Measurements from ENCODE around the gene ERCC6.

The ERCC6 gene

GRCh38 chr10:49538381-49539319 lies at the start of gene ERCC6:
TSS of gene ERCC6 (minus strand) at chr10:49539121.
- DNase-seq, result peak; percentile 95

- no peak for DNase-seq
These were observed 49.1 kb upstream of the ERCC6 start for GRCh38 chr10:49587981-49588380.

GRCh38 chr10:49585387-49585786 lies 46.5 kb upstream of the ERCC6 start:
- DNase-seq, result no peak

GRCh38 chr10:49579621-49580020 lies 40.7 kb upstream of the ERCC6 start:
- no peak for DNase-seq

DNA sequence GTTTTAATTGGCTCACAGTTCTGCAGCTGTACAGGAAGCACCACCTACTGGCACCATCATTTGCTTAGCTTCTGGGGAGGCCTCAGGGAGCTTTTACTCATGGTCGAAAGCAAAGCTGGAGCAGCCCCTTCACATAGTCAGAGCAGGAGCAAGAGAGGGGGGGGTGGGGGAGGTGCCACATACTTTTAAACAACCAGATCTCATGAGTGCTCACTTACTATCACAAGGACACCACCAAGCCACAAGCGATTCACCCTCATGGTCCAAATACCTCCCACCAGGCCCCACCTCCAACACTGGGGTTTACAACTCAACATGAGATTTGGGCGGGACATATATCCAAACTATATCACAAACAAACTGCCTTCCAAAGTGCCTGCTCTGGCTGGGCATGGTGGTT lies 39.5 kb upstream of the ERCC6 start:
- no peak for DNase-seq

- DNase-seq, result no peak
These were observed 38.4 kb upstream of the ERCC6 start for GRCh38 chr10:49577182-49577925.

DNA sequence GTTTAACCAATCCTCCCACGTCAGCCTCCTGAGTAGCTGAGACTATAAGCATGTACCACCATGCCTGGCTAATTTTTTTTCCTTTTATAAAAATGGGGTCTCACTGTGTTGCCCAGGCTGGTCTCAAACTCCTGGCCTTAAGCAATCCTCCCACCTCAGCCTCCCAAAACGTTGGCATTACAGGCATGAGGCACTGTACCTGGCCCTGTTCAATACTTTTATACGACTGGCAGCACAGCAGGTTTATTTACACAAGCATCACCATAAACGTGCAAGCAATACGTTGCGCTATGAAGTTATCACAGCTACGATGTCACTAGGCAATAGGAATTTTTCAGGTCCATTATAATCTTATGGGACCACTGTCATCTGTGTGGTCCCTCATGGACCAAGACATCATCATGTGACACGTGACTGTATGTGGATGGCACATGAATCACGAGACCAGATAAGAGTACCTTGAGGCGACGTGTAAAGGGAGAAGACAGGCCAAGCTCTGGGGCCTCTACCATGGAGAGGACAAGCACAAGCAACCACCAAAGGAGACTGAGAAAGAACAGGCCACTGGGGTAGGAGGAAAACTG lies 36.7 kb upstream of the ERCC6 start:
- DNase-seq, result no peak

GRCh38 chr10:49572594-49573114 lies 33.7 kb upstream of the ERCC6 start:
- DNase-seq, result no peak

DNA sequence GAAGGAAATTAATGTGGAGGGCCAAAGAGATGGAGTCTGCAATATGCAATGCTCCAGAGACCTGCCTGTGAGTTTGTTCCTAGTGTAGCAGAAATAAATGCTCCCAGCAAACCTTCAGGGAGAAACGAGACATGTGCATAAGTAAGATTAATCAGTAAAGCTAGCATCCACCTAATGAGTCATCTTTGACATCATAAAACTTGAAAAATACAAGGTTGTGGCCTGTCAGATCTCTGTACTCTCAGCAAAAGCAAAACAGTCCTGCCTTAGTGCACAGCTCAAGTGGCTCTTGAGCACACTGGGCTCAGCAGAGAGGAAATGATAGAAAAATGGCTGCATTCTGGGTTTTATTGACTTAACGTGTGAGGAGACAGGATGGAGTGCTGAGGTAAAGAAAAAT lies 32.5 kb upstream of the ERCC6 start:
- DNase-seq, result no peak

DNA sequence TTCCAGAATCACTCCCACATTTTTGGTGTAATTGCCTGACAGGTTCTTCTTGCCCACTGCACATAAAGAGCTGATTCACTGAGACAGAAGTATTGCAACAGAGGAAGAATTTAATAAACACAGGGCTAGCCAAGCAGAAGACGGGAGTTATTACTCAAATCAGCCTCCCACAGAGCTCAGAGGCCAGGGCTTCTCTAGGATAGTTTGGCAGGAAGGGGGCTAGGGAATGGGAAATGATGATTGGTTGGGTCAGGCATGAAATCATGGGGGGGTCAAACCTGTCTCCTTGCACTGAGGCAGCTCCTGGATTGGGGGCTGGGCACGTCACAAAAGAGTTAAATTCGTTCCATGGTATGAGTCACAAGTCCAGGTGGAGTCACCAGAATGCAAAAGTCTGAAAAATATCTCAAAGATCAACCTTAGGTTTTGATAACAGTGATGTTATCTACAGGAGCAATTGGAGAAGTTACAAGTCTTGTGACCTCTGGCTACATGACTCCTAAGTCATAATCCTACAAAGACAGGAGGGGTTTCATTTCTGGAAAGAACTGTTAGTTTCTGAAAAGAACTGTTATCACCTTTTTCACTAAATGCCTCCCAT lies 30.2 kb upstream of the ERCC6 start:
- no peak for DNase-seq

DNA sequence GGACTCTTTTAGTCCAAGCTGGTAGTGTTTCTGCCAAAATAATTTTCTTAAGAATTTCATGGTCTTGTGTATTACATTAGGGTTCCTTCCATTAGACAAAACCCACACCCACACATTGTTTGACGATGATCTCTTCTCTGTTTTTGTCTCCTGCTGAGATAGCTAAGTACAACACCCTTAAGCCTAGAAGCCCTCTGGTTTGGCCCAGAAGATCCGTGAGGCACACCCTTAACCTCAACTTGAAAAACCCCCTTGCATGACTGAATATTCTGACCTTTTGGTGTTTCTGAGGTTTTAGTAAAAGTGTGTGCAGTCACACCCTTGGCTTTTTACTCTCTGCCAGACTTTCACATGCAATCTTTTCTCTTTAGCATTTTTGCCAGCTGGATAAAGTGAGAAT lies 29.3 kb upstream of the ERCC6 start:
- no peak for DNase-seq

- DNase-seq, result no peak
These were observed 28.9 kb upstream of the ERCC6 start for GRCh38 chr10:49567810-49568209.

GRCh38 chr10:49564461-49565009 lies 25.6 kb upstream of the ERCC6 start:
- DNase-seq, result no peak

- no peak for DNase-seq
These were observed 24.0 kb upstream of the ERCC6 start for GRCh38 chr10:49562893-49563292.

DNA sequence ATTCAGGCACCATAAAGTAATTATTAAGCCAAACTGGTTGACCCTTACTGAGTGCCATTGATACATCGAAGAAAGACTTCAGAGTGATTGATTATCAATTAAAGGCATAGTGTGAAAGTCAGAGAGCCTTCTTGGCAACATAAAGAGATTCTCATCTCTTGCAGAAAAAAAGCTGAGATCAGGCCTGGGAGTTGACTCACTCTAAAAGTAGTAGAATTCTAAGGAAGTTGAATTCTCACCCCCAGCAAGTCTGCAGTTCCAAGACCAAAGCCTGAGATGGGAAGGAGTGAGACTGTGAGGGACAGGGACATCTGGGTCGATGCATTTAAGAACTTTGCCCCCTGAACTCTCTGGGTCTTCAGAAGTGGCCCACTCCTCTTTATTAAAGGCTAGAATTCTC lies 21.6 kb upstream of the ERCC6 start:
- DNase-seq, result no peak

GRCh38 chr10:49559476-49559875 lies 20.6 kb upstream of the ERCC6 start:
- no peak for DNase-seq

DNA sequence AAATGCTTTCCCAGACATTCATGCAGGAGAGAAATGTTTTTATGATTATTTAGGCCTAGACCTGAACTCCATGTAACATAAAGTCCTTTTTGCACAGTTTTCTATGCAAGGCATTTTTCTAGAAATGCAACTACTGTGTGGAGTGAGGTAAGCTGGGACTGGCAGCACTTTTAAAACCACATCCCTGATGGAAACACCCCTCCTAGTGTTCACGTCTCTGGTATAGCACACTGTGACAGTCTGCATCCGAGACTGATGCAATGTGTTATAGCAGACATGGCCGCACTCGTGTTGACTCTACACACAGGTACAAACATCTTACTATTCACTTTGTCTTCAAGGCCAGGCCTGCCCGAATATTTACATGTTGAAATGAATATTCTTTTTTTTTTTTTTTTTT lies 19.3 kb upstream of the ERCC6 start:
- DNase-seq, result no peak

GRCh38 chr10:49557681-49558080 lies 18.8 kb upstream of the ERCC6 start:
- no peak for DNase-seq

DNA sequence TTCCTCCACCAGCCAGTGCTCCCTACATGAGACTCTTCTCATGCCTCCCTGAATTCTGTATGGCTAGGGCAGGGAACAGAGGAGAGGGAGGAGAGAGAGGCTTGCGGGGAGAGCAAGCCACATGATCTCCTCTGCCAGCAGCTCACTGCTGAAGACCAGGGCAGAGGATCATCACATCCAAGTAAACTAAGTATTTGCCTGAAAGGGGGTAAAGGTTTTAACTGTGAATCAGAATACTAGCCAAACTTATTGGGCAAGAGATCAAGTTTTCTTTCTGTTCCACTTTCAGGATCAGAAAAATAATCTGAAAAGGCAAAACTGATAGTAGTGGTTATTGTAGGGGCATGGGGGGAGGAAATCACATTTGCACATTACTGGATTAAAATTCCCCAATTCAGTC lies 17.8 kb upstream of the ERCC6 start:
- DNase-seq, result no peak

DNA sequence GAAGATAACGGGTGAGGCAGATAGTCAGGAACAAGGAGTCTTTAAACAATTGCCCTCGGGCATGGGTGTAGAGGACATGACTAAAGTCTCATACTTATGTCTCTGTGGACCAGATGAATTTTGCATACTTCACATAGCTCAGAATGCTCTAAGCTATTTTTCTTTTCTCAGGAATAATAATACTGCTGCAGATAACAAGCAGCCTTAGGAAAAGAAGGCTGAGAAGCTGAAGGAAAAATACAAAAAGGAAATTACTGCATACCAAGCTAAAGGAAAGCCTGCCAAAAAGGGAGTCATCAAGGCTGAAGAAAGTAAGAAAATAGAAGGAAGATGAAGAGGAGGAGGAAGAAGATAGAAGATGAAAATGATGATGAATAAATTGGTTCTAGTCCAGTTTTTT lies 13.4 kb upstream of the ERCC6 start:
- no peak for DNase-seq

- no peak for DNase-seq
These were observed 11.6 kb upstream of the ERCC6 start for GRCh38 chr10:49550563-49550962.

DNA sequence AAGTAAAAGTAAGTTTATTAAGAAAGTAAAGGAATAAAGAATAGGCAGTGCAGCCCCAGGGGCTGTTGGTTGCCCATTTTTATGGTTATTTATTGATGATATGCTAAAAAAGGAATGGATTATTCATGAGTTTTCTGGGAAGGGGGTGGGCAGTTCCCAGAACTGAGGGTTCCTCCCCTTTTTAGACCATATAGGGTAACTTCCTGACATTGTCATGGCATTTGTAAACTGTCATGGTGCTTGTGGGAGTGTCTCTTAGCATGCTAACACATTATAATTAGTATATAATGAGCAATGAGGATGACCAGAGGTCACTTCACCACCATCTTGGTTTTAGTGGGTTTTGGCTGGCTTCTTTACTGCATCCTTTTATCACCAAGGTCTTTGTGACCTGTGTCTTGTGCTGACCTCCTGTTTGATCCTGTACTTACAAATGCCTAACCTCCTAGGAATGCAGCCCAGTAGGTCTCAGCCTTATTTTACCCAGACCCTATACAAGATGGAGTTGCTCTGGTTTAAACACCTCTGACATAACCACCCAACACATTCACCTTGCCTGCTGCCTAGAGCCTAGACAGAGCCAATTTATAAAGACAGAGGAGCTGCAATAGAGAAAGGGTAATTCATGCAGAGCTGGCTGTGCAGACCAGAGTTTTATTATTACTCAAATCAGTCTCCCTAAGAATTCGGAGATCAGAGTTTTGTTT lies 10.9 kb upstream of the ERCC6 start:
- DNase-seq, result no peak
